Measurements from ENCODE around the gene RDH13.

DNA sequence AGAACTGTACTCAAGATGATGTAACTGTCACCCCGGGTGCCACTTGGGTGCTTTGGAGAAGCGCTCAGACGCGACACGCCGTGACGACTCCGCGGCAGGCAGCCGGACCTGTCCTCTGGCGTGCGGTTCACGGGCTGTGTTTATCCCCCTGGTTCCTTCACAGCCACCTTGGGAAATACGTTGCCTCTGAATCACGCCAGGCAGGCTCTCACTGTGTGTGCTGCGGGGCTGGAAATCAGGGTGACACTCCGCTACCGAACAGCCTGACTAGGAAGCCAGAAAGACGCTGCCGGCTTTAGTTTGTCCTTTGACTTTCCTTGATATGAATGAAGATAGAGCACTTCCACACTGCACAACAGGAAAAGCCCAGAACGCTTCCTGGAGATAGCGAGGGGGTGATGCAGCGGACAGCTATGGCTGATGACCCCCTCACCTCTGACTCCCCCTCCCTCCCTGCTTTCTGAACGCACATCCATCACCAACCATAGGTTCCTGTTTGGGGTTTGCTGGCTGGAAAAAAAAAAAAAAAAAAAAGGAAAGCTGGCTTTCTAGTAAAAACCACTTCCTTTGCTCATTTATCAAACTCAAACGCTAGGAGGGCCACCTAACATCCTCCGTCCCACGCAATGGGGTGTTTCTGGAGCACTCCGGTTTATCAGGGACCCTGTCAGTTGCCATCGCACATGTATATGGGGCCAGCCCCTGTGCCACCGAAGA, 21.2 kb downstream of the RDH13 start:
- TF ChIP-seq, protein P1, sequence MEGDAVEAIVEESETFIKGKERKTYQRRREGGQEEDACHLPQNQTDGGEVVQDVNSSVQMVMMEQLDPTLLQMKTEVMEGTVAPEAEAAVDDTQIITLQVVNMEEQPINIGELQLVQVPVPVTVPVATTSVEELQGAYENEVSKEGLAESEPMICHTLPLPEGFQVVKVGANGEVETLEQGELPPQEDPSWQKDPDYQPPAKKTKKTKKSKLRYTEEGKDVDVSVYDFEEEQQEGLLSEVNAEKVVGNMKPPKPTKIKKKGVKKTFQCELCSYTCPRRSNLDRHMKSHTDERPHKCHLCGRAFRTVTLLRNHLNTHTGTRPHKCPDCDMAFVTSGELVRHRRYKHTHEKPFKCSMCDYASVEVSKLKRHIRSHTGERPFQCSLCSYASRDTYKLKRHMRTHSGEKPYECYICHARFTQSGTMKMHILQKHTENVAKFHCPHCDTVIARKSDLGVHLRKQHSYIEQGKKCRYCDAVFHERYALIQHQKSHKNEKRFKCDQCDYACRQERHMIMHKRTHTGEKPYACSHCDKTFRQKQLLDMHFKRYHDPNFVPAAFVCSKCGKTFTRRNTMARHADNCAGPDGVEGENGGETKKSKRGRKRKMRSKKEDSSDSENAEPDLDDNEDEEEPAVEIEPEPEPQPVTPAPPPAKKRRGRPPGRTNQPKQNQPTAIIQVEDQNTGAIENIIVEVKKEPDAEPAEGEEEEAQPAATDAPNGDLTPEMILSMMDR (IDR thresholded peaks at IDR 0.05) = no peak
- TF ChIP-seq POLR2A (IDR thresholded peaks at IDR 0.05) (no peak), POLR2AphosphoS5 (IDR thresholded peaks at IDR 0.05) (no peak), EP300 (IDR thresholded peaks at IDR 0.05) (no peak)
